Measurements from ENCODE around the gene CELF1.

DNA sequence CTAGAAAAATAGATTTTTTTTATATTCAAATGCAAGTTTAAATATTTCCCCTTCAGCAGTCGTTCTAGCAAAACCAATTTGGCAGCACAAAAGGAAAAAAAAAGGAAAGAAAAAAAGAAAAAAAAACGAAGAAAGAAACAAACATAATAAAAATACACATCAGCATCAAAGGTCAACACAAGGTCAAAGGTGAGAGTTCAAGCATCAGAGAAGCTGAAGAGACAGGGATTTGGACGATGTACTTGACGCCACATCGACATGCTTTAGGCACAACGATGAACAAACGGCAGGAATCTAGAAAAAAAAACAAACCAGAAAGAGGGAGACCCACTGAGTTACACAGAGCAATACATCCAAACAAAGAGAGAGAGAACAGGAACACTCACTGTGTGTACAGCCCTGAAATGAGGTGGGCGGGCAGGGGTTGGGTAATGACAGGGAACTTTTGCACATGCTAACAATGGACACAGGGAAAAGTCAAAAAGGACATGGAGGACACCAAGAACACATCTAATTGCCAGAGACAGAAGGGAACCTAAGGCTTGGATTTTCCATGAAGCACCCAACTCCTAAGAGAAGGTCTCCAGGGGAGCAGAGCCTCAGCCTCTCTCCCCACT, 84.2 kb downstream of the CELF1 start:
- TF ChIP-seq, protein P1, sequence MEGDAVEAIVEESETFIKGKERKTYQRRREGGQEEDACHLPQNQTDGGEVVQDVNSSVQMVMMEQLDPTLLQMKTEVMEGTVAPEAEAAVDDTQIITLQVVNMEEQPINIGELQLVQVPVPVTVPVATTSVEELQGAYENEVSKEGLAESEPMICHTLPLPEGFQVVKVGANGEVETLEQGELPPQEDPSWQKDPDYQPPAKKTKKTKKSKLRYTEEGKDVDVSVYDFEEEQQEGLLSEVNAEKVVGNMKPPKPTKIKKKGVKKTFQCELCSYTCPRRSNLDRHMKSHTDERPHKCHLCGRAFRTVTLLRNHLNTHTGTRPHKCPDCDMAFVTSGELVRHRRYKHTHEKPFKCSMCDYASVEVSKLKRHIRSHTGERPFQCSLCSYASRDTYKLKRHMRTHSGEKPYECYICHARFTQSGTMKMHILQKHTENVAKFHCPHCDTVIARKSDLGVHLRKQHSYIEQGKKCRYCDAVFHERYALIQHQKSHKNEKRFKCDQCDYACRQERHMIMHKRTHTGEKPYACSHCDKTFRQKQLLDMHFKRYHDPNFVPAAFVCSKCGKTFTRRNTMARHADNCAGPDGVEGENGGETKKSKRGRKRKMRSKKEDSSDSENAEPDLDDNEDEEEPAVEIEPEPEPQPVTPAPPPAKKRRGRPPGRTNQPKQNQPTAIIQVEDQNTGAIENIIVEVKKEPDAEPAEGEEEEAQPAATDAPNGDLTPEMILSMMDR (IDR thresholded peaks at IDR 0.05), result no peak
- TF ChIP-seq POLR2A (IDR thresholded peaks at IDR 0.05), result no peak

All from adrenal gland (tissue), 5 donors.